COLO668 (cell line): ENCODE data around the gene CENPN.

Source experiments
- DNase-seq: peaks from one replicate; lab custom pipeline; 2025; ENCODE audit not compliant: unreplicated experiment; lab: John Stamatoyannopoulos, UW

Gene CENPN, protein sequence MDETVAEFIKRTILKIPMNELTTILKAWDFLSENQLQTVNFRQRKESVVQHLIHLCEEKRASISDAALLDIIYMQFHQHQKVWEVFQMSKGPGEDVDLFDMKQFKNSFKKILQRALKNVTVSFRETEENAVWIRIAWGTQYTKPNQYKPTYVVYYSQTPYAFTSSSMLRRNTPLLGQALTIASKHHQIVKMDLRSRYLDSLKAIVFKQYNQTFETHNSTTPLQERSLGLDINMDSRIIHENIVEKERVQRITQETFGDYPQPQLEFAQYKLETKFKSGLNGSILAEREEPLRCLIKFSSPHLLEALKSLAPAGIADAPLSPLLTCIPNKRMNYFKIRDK

DNA sequence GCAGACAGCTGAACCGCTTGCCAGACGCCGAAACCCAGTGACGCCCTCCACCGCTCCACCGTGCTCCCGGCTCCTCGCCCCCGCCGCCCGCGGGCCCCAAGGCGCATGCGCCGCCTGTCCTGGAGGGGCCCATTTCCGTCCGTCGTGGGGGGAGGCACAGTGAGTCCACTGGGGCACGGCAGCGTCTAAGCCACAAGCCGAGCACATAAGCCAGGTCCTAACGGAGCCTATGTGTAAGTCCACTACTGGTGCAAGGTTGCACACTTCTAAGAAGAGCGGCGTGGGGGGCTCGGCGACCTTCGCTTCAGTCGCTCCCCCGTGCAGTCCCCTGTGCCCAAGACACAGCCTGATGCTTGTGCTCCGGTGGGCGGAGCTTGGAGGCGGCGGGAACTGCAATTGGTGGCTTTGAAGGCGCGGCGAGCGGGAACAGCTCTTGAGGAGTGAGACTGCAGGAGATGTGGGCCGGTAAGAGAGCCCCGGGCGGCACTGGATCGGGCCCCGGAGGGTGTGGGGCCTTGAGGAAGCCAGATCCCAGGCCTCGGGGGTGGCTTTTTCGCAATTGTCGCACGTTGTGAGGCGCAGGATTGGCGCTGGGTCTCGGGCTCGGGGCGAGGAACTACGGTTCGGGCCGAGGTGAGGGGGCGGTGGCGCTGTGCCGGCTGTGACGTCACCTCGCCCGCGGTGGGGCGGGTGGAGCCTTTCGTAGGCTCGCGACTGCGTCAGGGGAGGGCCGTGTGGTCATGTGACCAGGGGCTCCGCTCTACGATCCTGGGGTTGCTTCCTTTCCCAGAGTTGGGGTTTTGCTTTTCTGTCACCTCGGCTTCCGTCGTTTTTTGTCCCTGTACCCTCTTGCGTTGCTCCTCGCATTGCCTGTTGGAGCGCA is at the start of gene CENPN, which contains the start of gene CMC2:
Gene CENPN (plus strand): TSS at position 402 of the 883 bp plus-strand sequence. CDS start 4,726 bp downstream, outside the sequence.
Gene CMC2 (minus strand): TSS at position 73 of the 883 bp plus-strand sequence. CDS start 9,491 bp downstream, outside the sequence.
- peak; percentile 98 for DNase-seq

- DNase-seq, result no peak
These were observed 48.7 kb upstream of the CENPN start for GRCh38 chr16:80958284-80958683.

DNA sequence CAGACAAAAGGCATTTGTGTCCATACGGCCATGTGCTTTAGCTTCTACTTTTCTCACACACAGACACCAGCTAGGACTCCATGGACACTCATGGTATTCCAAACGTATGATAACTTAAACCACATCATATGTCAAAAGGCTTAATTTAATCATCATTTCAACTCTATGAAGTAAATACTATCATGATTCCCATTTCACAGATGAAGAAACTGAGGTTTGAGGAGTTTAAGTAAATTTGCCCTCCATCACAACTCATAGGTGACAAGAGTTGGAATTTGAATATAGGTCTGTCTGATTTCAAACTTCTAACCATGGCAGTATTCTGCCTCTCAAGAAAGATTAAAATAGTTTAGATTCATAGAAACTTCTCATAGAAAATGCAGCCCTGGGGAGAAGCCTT is 44.1 kb upstream of the CENPN start:
- no peak for DNase-seq

DNA sequence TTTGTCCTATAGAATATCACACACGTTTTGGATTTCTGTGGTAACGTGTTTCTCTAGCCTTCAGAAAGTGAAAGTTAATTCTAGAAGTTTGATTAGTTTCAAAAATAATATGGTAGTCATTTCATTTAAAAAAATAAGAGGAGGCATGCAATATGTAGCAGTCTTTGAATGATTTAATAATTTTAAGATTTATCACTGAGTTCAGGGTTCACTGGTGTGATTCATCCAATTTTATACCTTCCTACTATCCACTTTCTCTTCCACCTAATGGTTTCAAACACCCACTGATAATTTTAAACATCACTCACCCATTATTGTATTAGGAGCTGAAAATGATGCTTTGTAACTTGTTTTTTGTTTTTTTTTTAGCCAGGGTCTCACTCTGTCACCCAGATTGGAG is 42.7 kb upstream of the CENPN start:
- DNase-seq, result no peak

- no peak for DNase-seq
These were observed 40.4 kb upstream of the CENPN start for GRCh38 chr16:80966617-80967016.

DNA sequence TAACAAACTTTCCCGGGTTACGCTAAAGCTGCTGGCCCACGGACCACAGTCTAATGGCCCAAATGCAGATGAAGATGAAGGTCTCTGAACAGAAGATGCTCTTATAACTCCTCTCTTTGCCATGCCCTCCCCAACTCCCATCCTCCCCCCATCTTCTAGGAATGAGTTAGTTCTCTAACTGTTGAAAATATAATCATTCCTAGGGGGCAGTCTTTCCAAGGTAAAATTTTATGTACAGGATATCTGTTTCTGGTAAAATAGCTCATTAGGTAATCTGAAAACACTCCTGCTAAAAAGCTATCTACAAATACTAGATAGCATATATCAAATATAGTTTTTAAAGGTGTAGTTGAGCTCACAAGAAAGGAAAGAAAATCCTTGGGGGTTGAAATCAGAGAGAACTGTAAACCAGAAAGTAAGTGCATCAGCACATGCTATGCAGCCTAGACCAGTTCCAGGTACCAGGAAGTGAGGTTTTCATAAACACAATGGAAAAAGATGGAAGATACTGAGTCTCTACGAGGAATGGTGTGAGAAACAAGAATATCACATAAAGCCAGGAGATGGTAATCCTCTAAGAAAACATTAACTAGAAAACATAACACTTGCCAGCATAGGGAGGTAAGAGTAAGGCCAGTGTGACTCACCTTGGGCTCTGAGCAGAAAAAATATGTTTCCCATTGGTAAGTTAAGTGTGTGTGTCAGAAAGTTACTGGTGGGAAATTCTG is 38.5 kb upstream of the CENPN start:
- DNase-seq, result no peak

- DNase-seq, result no peak
These were observed 37.9 kb upstream of the CENPN start for GRCh38 chr16:80969114-80969484.

GRCh38 chr16:80971819-80972218 is 35.2 kb upstream of the CENPN start:
- peak; percentile 29 for DNase-seq

DNA sequence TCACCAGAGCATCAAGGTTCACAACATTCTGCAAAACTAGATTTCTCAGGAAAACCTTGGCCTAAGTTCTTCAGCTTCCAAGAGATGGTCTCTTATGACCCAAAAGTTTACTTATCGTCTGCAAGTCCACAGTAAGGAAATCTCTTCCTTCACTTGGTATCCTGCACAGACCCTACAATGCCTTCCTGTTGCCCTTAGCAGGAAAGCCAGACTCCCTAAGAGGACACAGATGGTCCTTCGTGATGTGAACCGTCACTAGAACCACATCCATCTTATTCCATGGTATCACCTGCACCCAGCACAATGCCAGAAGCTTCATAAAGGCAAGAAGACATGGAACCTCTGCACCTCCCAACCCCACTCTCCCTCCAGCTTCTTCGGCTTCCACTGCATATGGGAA is 34.4 kb upstream of the CENPN start:
- DNase-seq, result no peak

- DNase-seq, result no peak
These were observed 33.0 kb upstream of the CENPN start for GRCh38 chr16:80973991-80974390.

GRCh38 chr16:80974649-80975376 is 32.2 kb upstream of the CENPN start:
- DNase-seq, result no peak

DNA sequence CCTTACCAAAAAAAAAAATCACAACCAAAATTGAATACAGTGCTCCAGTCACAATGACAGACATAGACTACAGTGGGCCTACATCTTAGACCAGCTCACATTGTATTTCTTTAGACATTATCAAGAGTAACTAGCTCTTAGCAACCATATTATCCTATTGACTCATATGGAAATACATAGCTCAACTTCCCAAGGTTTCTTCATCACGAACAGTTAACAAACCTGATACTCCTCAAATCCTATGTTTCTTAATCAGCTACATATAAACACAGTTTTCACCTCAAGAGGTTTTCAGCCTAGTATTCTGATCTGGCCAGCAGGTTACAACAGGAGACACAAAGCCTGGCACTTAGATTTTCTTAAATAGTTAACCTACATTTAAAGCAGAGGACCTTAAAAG is 30.1 kb upstream of the CENPN start:
- DNase-seq, result no peak

DNA sequence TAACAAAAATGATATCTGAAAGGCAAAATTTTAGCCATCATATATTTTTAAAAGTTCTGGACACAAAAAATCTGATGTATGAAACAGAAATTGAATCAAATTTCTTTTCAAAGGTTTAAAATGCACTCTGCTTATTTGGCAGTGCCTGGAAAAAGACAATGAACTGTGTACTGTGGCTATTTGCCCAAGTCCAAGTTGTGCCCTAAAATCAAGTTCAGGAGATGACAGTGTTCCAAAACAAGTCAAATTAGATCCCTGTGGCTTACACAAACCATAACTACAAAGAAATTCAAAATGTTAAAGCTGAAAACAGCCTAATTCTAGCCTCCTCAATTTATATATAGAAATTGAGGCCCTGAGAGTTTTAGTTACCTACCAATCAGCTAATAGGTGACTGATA is 25.9 kb upstream of the CENPN start:
- no peak for DNase-seq

GRCh38 chr16:80982646-80983045 is 24.4 kb upstream of the CENPN start:
- no peak for DNase-seq

- DNase-seq, result no peak
These were observed 22.7 kb upstream of the CENPN start for GRCh38 chr16:80984124-80984892.

DNA sequence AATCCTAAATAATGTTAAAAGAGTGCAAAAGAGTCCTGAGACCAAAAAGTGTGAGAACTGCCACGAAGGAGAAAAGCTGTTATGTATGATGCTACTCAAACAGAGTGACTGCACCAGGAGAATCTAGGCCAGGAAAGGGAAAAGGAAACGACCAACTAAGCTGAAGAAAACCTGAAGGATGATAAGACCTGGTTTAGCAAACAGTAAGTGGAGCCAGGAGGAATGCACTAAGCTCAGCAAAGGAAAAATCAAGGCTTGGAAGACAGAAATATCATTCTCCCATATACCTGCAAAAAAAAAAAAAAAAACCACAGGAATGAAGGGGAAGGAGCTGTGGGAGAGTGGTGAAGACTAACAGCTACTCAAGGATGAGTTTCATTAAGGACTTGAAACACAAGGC is 21.4 kb upstream of the CENPN start:
- no peak for DNase-seq

- no peak for DNase-seq
These were observed 20.5 kb upstream of the CENPN start for GRCh38 chr16:80986557-80986956.

- no peak for DNase-seq
These were observed 18.3 kb upstream of the CENPN start for GRCh38 chr16:80988756-80989155.

DNA sequence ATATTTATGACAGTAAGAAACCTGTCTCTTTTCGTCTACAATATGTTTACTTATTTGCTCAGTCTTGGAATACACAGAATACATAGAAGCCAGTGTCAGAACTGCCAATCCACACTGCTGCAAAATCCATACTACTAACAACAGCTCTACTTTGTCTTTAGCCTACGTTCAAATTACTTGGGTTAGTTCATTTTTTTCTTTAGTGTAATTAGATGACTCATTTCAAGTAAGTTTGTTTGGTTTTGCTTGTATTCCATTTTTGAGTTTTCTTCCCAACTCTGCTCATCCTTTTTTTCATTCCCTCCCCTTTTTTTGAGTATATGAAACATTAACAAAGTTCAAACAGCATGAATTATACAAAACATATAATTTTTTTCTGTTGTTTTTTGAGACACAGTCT is 17.2 kb upstream of the CENPN start:
- no peak for DNase-seq

DNA sequence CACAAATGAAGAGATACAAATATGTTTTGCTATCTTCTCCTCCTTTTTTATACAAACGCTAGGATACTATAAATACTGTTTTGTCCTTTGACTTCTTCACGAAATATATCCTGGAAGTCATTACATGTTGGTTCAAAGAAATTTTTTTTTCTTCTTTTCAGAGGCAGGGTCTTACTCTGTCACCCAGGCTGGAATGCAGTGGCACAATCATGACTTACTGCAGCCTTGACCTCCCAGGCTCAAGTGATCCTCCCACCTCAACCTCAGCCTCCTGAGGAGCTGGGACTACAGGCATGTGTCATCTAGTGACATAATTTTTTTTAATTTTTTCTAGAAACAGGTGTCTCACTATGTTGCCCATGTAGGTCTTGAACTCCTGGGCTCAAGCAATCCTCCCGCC is 16.4 kb upstream of the CENPN start:
- DNase-seq, result no peak
